CD14-positive monocyte (primary cell): ENCODE results near the gene MYBPHL. TPM values are rescaled to one million over a fixed set of nuclear protein-coding genes. Genes with fewer than 3 reads are reported as not detected.
"Not testable (repeated sequence)": the region's sequence is repeated elsewhere in the genome, so short reads cannot be mapped to it uniquely, and the experiment has no call there.

Source experiments
- DNase-seq, 3 donors: peaks; one replicate each; pipeline ENCODE4 v3.0.0-alpha.2; 2011 to 2022
- H2AFZ ChIP-seq: 2 replicates; pipeline ENCODE4 v1.6.0; 2012; ENCODE audit warnings: mild to moderate bottlenecking, low read depth, low read length, inconsistent platforms; ENCODE audit not compliant: insufficient read depth, poor library complexity, severe bottlenecking
- H3K27ac ChIP-seq, 2 donors: 1 replicate in 1 of 2; 2 replicates in 1 of 2; pipeline ENCODE4 v1.5.1; 2012 to 2013; ENCODE audit warnings: low read length in 2 of 2, control low read depth in 1 of 2, inconsistent platforms in 1 of 2, low read depth in 1 of 2, mild to moderate bottlenecking in 1 of 2
- H3K27me3 ChIP-seq, 2 donors: one replicate each; pipeline versions ENCODE4 v1.6.0 to v1.6.1; 2011 to 2013; ENCODE audit warnings: low read length in 2 of 2; ENCODE audit not compliant: control insufficient read depth in 2 of 2, insufficient read depth in 2 of 2
- H3K36me3 ChIP-seq, 2 donors: replicated peaks in 1 of 2; 1 replicate in 1 of 2; 2 replicates in 1 of 2; pipeline versions ENCODE4 v1.5.1 to v1.6.1; 2012 to 2013; ENCODE audit warnings: low read length in 2 of 2, control low read depth in 1 of 2, inconsistent platforms in 1 of 2, mild to moderate bottlenecking in 1 of 2; ENCODE audit not compliant: insufficient read depth in 2 of 2, control insufficient read depth in 1 of 2
- H3K4me1 ChIP-seq, 2 donors: 1 replicate in 1 of 2; 2 replicates in 1 of 2; pipeline versions ENCODE4 v1.5.1 to v1.6.1; 2012 to 2013; ENCODE audit warnings: low read length in 2 of 2, control low read depth in 1 of 2, inconsistent platforms in 1 of 2, mild to moderate bottlenecking in 1 of 2, moderate library complexity in 1 of 2; ENCODE audit not compliant: insufficient read depth in 2 of 2, control insufficient read depth in 1 of 2
- H3K4me2 ChIP-seq: replicated peaks from 2 replicates; pipeline ENCODE3; 2012; ENCODE audit warnings: low read length, moderate library complexity, mild to moderate bottlenecking; ENCODE audit not compliant: poor library complexity, severe bottlenecking; ENCODE audit errors: extremely low read depth
- H3K4me3 ChIP-seq, 3 experiments: fragments of 200-600 bp in 1 of 3; sonication (generic) in 1 of 3; replicated peaks in 1 of 3; 1 replicate in 2 of 3; 2 replicates in 1 of 3; pipeline ENCODE4 v1.5.1; 2011 to 2013; ENCODE audit warnings: low read length in 3 of 3, mild to moderate bottlenecking in 3 of 3, control low read depth in 2 of 3, low read depth in 2 of 3, inconsistent platforms in 1 of 3, moderate library complexity in 1 of 3
- H3K79me2 ChIP-seq: 2 replicates; pipeline ENCODE4 v1.6.0; 2012; ENCODE audit warnings: mild to moderate bottlenecking, control low read depth, inconsistent platforms, low read length, moderate library complexity; ENCODE audit not compliant: insufficient read depth
- H3K9ac ChIP-seq: 2 replicates; pipeline ENCODE4 v1.6.0; 2017; ENCODE audit warnings: low read length, mild to moderate bottlenecking; ENCODE audit not compliant: insufficient read depth, poor library complexity, severe bottlenecking
- H3K9me3 ChIP-seq, 2 donors: replicated peaks in 1 of 2; 1 replicate in 1 of 2; 2 replicates in 1 of 2; pipeline versions ENCODE4 v1.5.1 to v1.6.1; 2012 to 2013; ENCODE audit warnings: low read length in 2 of 2, control low read depth in 1 of 2; ENCODE audit not compliant: control insufficient read depth in 1 of 2, insufficient read depth in 1 of 2
- H4K20me1 ChIP-seq: 2 replicates; pipeline ENCODE4 v1.6.0; 2012; ENCODE audit warnings: mild to moderate bottlenecking, low read length, control low read depth, moderate library complexity; ENCODE audit not compliant: insufficient read depth
- H3K27ac Mint-ChIP-seq, 7 donors: one replicate each; pipeline ENCODE4 v1.8.0; 2020; ENCODE audit warnings: mild to moderate bottlenecking in 7 of 7, mixed read lengths in 7 of 7, moderate library complexity in 6 of 7, inconsistent platforms in 2 of 7
- H3K27me3 Mint-ChIP-seq, 3 donors: one replicate each; pipeline ENCODE4 v1.8.0; 2021 to 2022; ENCODE audit warnings: low read depth in 3 of 3, mild to moderate bottlenecking in 3 of 3, mixed read lengths in 3 of 3, moderate library complexity in 3 of 3, inconsistent platforms in 1 of 3
- H3K36me3 Mint-ChIP-seq, 2 donors: one replicate each; pipeline ENCODE4 v1.8.0; 2020; ENCODE audit warnings: mixed read lengths in 2 of 2, inconsistent platforms in 1 of 2, mild to moderate bottlenecking in 1 of 2
- H3K4me1 Mint-ChIP-seq: one replicate; pipeline ENCODE4 v1.8.0; 2020; ENCODE audit warnings: mild to moderate bottlenecking, mixed read lengths
- H3K4me3 Mint-ChIP-seq, 2 donors: one replicate each; pipeline ENCODE4 v1.8.0; 2020; ENCODE audit warnings: mild to moderate bottlenecking in 2 of 2, mixed read lengths in 2 of 2, moderate library complexity in 1 of 2
- H3K9me3 Mint-ChIP-seq, 7 donors: one replicate each; pipeline ENCODE4 v1.8.0; 2020 to 2022; ENCODE audit warnings: mixed read lengths in 7 of 7, mild to moderate bottlenecking in 6 of 7, moderate library complexity in 6 of 7, inconsistent platforms in 2 of 7
- WGBS: methylation state at CpG from one replicate; pipeline ENCODE4 v1.1.5; 2013; ENCODE audit warnings: missing lambda C conversion rate; ENCODE audit not compliant: insufficient coverage; 5-methylcytosine and 5-hydroxymethylcytosine counted together
- intact Hi-C, 2 donors: fragments of 100-400 bp; cut with micrococcal nuclease; formaldehyde crosslinking; loops; one replicate each; pipeline versions ENCODE4 v1.15.0 to v1.15.1; 2023
- polyA plus RNA-seq, 3 donors: library from polyadenylated mRNA; depleted of rRNA in 1 of 3; unstranded in 2 of 3; stranded (reverse) in 1 of 3; fragments of 300-500 nt in 2 of 3; fragments of >200 nt in 1 of 3; fragmentation: Illumina TruSeq in 2 of 3; gene quantifications; 1 replicate in 2 of 3; 2 replicates in 1 of 3; pipeline ENCODE4 v1.2.3, GENCODE V29; 2012 to 2021
- TF ChIP-seq, protein P1 (sequence below): fragments of 200-600 bp; IDR thresholded peaks from one replicate; pipeline ENCODE4 v1.8.0; 2022; ENCODE audit warnings: antibody characterized with exemption, mild to moderate bottlenecking

The MYBPHL gene
- polyA plus RNA-seq, 3 donors, result 0.13 TPM; not detected in 2

GRCh38 chr1:109309347-109309746, 2.5 kb upstream of the MYBPHL start:
- Mint-ChIP-seq H3K36me3 (peaks cover 48 to 54% of the 10 kb centered on the region in 2 donors), H3K27me3 (peaks cover 0 to 1% (median 0%) of the 10 kb centered on the region in 3 donors), H3K4me3 (no peak overlapping the region), H3K4me1 (peaks cover 41% of the 10 kb centered on the region), H3K9me3 (no peaks in the 10 kb centered on the region), H3K27ac (peak overlapping the region in 1 of 7 donors; percentile 66)
- DNase-seq, result no peak
- Histone ChIP-seq H3K79me2 (no peaks in the 10 kb centered on the region), H3K4me2 (no peak overlapping the region), H2AFZ (no peak overlapping the region), H3K27me3 (no peaks in the 10 kb centered on the region), H4K20me1 (no peaks in the 10 kb centered on the region), H3K27ac (peak overlapping the region in 1 of 2 donors; percentile 17), H3K9ac (no peak overlapping the region), H3K4me3 (no peak overlapping the region), H3K36me3 (peaks cover 24 to 48% of the 10 kb centered on the region in 2 donors), H3K9me3 (no peaks in the 10 kb centered on the region), H3K4me1 (peaks cover 29 to 37% of the 10 kb centered on the region in 2 donors)
- TF ChIP-seq, protein P1, sequence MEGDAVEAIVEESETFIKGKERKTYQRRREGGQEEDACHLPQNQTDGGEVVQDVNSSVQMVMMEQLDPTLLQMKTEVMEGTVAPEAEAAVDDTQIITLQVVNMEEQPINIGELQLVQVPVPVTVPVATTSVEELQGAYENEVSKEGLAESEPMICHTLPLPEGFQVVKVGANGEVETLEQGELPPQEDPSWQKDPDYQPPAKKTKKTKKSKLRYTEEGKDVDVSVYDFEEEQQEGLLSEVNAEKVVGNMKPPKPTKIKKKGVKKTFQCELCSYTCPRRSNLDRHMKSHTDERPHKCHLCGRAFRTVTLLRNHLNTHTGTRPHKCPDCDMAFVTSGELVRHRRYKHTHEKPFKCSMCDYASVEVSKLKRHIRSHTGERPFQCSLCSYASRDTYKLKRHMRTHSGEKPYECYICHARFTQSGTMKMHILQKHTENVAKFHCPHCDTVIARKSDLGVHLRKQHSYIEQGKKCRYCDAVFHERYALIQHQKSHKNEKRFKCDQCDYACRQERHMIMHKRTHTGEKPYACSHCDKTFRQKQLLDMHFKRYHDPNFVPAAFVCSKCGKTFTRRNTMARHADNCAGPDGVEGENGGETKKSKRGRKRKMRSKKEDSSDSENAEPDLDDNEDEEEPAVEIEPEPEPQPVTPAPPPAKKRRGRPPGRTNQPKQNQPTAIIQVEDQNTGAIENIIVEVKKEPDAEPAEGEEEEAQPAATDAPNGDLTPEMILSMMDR, result no peak
- intact Hi-C loops, result no loop called here
- WGBS, result no CpG with 5 or more reads among the region's 2 CpGs

- Histone ChIP-seq H3K79me2 (no peaks in the 10 kb centered on the region), H3K4me1 (peaks cover 22 to 24% of the 10 kb centered on the region in 2 donors), H4K20me1 (no peaks in the 10 kb centered on the region), H3K36me3 (peaks cover 17 to 30% of the 10 kb centered on the region in 2 donors), H3K4me3 (peak overlapping the region in 1 of 3 experiments; percentile 35), H3K27ac (peak overlapping the region in 1 of 2 donors; percentile 52), H3K9me3 (no peaks in the 10 kb centered on the region), H3K4me2 (peak overlapping the region; percentile 27), H2AFZ (peak overlapping the region; percentile 32), H3K9ac (peak overlapping the region; percentile 28), H3K27me3 (no peaks in the 10 kb centered on the region)
- peak overlapping the region in 5 of 7 donors; percentile 21 to 85 (median 54) for H3K27ac Mint-ChIP-seq
- TF ChIP-seq, protein P1, result no peak
- H3K4me1 Mint-ChIP-seq, result peaks cover 27% of the 10 kb centered on the region
- intact Hi-C loops, result no loop called here
- peak overlapping the region in 1 of 2 donors; percentile 32 for H3K4me3 Mint-ChIP-seq
- peaks cover 0 to 1% (median 0%) of the 10 kb centered on the region in 3 donors for H3K27me3 Mint-ChIP-seq
- H3K9me3 Mint-ChIP-seq, result no peaks in the 10 kb centered on the region
- 30% methylated on average over 4 of the region's 14 CpGs for WGBS
- DNase-seq, result peak; percentile 15 to 28 (median 25)
- H3K36me3 Mint-ChIP-seq, result peaks cover 31 to 37% of the 10 kb centered on the region in 2 donors
Measured at GRCh38 chr1:109307274-109308021, 637 bp upstream of the MYBPHL start.

DNA sequence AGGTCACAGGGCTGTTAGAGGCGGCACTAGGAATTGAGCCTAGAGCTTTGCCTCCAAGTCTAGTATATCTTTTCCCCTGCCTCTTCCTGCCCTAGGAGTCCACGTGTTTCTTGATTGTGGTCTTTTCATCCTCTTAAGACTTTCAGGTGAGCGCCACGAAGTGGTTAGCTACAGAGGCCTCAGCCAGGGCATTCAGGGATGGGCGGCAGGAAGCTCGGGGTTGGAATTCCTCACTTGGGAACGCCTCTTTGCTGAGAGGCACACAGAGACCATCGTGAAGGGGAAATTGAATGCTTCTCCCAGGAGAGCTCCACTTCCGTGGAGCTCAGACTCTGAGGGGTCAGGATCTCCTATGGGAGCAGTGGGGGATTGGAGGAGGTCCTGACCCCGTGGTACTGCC, 820 bp downstream of the MYBPHL start:
- H3K36me3 Mint-ChIP-seq, result peaks cover 19 to 22% of the 10 kb centered on the region in 2 donors

More for the DNA sequence above, 820 bp downstream of the MYBPHL start:
- H3K4me3 Mint-ChIP-seq, H3K4me3 ChIP-seq, H3K4me2 ChIP-seq, H4K20me1 ChIP-seq, intact Hi-C loops, H3K27me3 Mint-ChIP-seq, H3K9me3 Mint-ChIP-seq, H3K79me2 ChIP-seq, DNase-seq, H3K27me3 ChIP-seq, H3K9me3 ChIP-seq, H3K27ac Mint-ChIP-seq, H3K27ac ChIP-seq, H3K9ac ChIP-seq, H2AFZ ChIP-seq: not testable (repeated sequence)
- H3K4me1 Mint-ChIP-seq, result peaks cover 27% of the 10 kb centered on the region
- H3K4me1 ChIP-seq, result peaks cover 22 to 24% of the 10 kb centered on the region in 2 donors
- peaks cover 7 to 16% of the 10 kb centered on the region in 2 donors for H3K36me3 ChIP-seq
- 90% methylated on average over 5 of the region's 10 CpGs for WGBS
